A549 treated with AZD9567 at 1 μM for 4 hours (cell line): Measurements from ENCODE around the gene VSTM2B. TPM values are rescaled to one million over a fixed set of nuclear protein-coding genes. Genes with fewer than 3 reads are reported as not detected.

Experiments used
- total RNA-seq: library from RNA; stranded (reverse); fragments of 200-300 nt; extraction: Qiagen RNA extraction; gene quantifications from 5 replicates; pipeline ENCODE4 v1.2.3, GENCODE V29; 2022; ENCODE audit not compliant: insufficient read depth

VSTM2B gene
- 0.05 to 0.11 TPM in 2 of 5 replicates, not detected in the others for total RNA-seq

DNA sequence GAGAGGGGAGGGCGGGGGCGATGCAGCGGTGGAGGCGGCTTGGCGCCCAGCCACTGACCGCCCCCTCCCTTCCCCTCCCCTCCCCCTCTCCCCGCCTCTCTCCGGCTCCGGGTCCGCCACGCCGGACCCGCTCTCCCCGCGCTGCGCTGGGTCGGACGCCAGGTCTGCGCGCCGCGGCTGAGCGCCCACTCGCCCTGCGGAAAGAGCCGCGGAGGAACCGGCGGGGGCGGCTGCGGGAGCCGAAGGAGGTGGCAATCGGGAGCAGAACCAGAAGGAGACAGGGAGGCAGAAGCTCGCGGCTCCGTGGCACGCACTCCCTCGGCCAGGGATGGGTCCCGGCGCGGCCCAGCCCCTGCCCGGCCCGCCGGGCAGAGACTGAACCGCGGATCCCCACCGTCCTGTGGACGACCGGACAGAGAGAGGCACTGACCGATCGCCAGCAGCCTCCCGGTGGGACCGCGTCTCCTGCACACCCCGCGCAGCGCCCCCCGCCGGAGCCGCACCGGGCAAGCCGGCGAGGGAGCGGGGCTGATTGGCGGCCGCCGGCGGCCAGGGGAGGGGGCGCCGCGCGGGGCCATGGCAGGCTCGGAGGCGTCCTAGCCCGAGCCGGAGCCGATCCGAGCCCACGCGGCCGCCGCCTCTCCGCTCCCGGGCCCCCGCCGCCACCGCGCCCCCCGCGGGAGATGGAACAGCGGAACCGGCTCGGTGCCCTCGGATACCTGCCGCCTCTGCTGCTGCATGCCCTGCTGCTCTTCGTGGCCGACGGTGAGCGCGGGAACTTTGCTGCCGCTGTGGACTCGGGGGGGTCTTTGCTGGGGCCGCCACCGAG lies at the start of gene VSTM2B:
TSS of gene VSTM2B (plus strand) at position 94 of the 829 bp plus-strand sequence. CDS start at position 684, 590 bp downstream.

DNA sequence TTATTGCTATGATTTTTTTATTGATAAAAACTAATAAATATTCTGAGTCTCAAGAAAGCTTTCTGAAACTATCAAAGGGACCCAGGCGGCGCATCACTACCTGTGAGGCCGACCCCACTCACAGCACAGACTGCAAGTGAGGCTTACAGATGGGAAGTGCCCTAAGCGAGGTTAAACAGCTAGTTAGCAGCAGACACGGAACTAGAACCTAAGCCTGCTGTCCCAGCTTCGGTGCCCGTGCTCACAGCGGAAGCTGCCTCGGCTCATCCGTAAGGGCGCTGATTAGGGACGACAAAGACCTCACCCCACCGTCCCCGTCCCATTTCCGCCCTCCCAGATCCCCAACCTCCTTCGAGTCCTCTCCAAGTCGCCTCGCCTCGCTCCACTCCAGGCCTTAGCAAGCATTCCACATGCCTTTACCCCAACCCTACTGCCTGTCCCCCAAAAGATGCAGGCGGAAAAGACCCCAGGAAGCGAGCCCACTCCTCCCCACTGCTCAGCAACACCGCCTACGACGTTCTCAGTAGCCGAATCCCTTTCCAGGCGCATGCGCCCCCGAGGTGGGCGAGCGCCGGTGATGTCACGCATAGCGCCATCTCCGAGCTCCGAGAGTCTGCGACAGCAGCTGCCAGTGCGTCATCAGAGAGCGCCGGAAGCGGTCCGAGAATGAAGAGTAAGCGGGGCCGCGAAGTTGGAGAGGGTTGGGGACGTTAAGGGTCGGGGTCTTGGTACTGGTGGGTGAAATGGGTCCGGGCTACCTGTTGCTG lies 80.0 kb downstream of the VSTM2B start, which contains the start of gene POP4:
TSS of gene POP4 (plus strand) at position 631 of the 767 bp plus-strand sequence. CDS start at position 667, 36 bp downstream.

Other genes with a start within 250 kb of the VSTM2B start
- 187 to 201 TPM (median 192 TPM) in 5 replicates for gene POP4, start 80.3 kb downstream of the VSTM2B start, total RNA-seq
- 6.4 to 9.9 TPM (median 9.4 TPM) in 5 replicates for gene PLEKHF1, start 139.5 kb downstream of the VSTM2B start, total RNA-seq
- 44.7 to 50.0 TPM (median 46.9 TPM) in 5 replicates for gene C19orf12, start 189.3 kb downstream of the VSTM2B start, total RNA-seq